Activated naive CD8-positive, alpha-beta T cell treated with anti-CD3 and anti-CD28 coated beads, Interleukin-2, amount 50 U/mL, for 16 hours (primary cell): ENCODE data around the gene GDPD5.

Experiments used
- DNase-seq: peaks from one replicate; pipeline ENCODE4 v3.0.0-alpha.2; 2020; ENCODE audit warnings: low read depth, low spot score

GDPD5 gene

GRCh38 chr11:75536786-75537641, 11.3 kb upstream of the GDPD5 start:
- no peak for DNase-seq

GRCh38 chr11:75535071-75535470, 9.3 kb upstream of the GDPD5 start:
- DNase-seq: no peak

GRCh38 chr11:75534259-75535069, 8.7 kb upstream of the GDPD5 start:
- DNase-seq: no peak

GRCh38 chr11:75533896-75534258, 8.1 kb upstream of the GDPD5 start:
- DNase-seq: no peak

GRCh38 chr11:75532200-75533048, 6.7 kb upstream of the GDPD5 start:
- peak; percentile 68 for DNase-seq

- DNase-seq: no peak
Observed at GRCh38 chr11:75531325-75531724, 5.6 kb upstream of the GDPD5 start.

GRCh38 chr11:75530577-75530976, 4.8 kb upstream of the GDPD5 start:
- DNase-seq: no peak

- no peak for DNase-seq
Observed at GRCh38 chr11:75527938-75528735, 2.4 kb upstream of the GDPD5 start.

GRCh38 chr11:75527130-75527529, 1.4 kb upstream of the GDPD5 start:
- no peak for DNase-seq

- DNase-seq: no peak
Observed at GRCh38 chr11:75526192-75526541, 426 bp upstream of the GDPD5 start.

- no peak for DNase-seq
Observed at GRCh38 chr11:75524665-75525432, 892 bp downstream of the GDPD5 start.

- DNase-seq: no peak
Observed at GRCh38 chr11:75523811-75524664, 1.7 kb downstream of the GDPD5 start.

- DNase-seq: no peak
Observed at GRCh38 chr11:75523189-75523588, 2.6 kb downstream of the GDPD5 start.

GRCh38 chr11:75522286-75523044, 3.3 kb downstream of the GDPD5 start:
- DNase-seq: no peak

GRCh38 chr11:75520688-75521087, 5.1 kb downstream of the GDPD5 start:
- DNase-seq: no peak

GRCh38 chr11:75518771-75519653, 6.7 kb downstream of the GDPD5 start:
- DNase-seq: no peak

GRCh38 chr11:75518204-75518549, 7.6 kb downstream of the GDPD5 start:
- no peak for DNase-seq

- no peak for DNase-seq
Observed at GRCh38 chr11:75516886-75517285, 8.9 kb downstream of the GDPD5 start.
